Endothelial cell of umbilical vein (primary cell): ENCODE measurements around the gene SNAI3.

Experiments
- CTCF ChIP-seq, 2 donors: IDR thresholded peaks; 1 replicate in 1 of 2; 2 replicates in 1 of 2; pipeline ENCODE4 v1.5.1; 2011; ENCODE audit warnings: low read length in 2 of 2, mild to moderate bottlenecking in 2 of 2, moderate library complexity in 2 of 2, control low read depth in 1 of 2, inconsistent platforms in 1 of 2, low read depth in 1 of 2; ENCODE audit not compliant: insufficient read depth in 1 of 2; ENCODE audit errors: extremely low read depth in 1 of 2
- FOS ChIP-seq: IDR thresholded peaks from 2 replicates; pipeline ENCODE4 v1.6.1; 2011; ENCODE audit warnings: mild to moderate bottlenecking, low read length, moderate library complexity, borderline replicate concordance; ENCODE audit not compliant: insufficient read depth

- TF ChIP-seq FOS = no peak
- TF ChIP-seq CTCF (IDR thresholded peaks at IDR 0.05; ENCODE audit: extremely low read depth in 1 of 2, insufficient read depth in 1 of 2, low read depth in 1 of 2, low read length in 2 of 2) = no peak
These were observed 47.5 kb upstream of the SNAI3 start for GRCh38 chr16:88733630-88734360.
